GM21737 (cell line): ENCODE measurements around the gene MT4.
"Not testable (repeated sequence)": the region's sequence is repeated elsewhere in the genome, so short reads cannot be mapped to it uniquely, and the experiment has no call there.

Source experiments
- ATAC-seq: cut with Tn5 transposase; IDR thresholded peaks from one replicate; pipeline ENCODE4 v1.9.1; 2021; ENCODE audit warnings: mild to moderate bottlenecking, moderate library complexity; ENCODE audit not compliant: unreplicated experiment

The MT4 gene

GRCh38 chr16:56558024-56558747, 6.7 kb upstream of the MT4 start:
- no peak for ATAC-seq

GRCh38 chr16:56559109-56559508, 5.8 kb upstream of the MT4 start:
- no peak for ATAC-seq

- no peak for ATAC-seq
Observed at GRCh38 chr16:56560447-56560846, 4.4 kb upstream of the MT4 start.

- ATAC-seq, result no peak
Observed at GRCh38 chr16:56561126-56561525, 3.7 kb upstream of the MT4 start.

- ATAC-seq, result no peak
Observed at GRCh38 chr16:56569971-56570370, 5.1 kb downstream of the MT4 start.

GRCh38 chr16:56571525-56571924, 6.7 kb downstream of the MT4 start:
- ATAC-seq, result no peak

- ATAC-seq, result no peak
Observed at GRCh38 chr16:56574625-56575024, 9.8 kb downstream of the MT4 start.

GRCh38 chr16:56576585-56577299, 11.9 kb downstream of the MT4 start:
- peak; percentile 91 for ATAC-seq

GRCh38 chr16:56577300-56577625, 12.4 kb downstream of the MT4 start:
- no peak for ATAC-seq

- no peak for ATAC-seq
Observed at GRCh38 chr16:56580391-56581048, 15.6 kb downstream of the MT4 start.

- ATAC-seq, result not testable (repeated sequence)
Observed at GRCh38 chr16:56582911-56583310, 18.0 kb downstream of the MT4 start.

- no peak for ATAC-seq
Observed at GRCh38 chr16:56583351-56584168, 18.7 kb downstream of the MT4 start.

GRCh38 chr16:56584276-56584675, 19.4 kb downstream of the MT4 start:
- no peak for ATAC-seq

- no peak for ATAC-seq
Observed at GRCh38 chr16:56588781-56589140, 23.9 kb downstream of the MT4 start.

GRCh38 chr16:56589141-56590039, 24.5 kb downstream of the MT4 start, which contains the start of gene MT3:
TSS of gene MT3 (plus strand) at chr16:56589528. CDS start at chr16:56589591, 63 bp downstream.
- ATAC-seq, result no peak

GRCh38 chr16:56591377-56592060, 26.6 kb downstream of the MT4 start:
- no peak for ATAC-seq

GRCh38 chr16:56593573-56594291, 28.9 kb downstream of the MT4 start:
- ATAC-seq, result no peak

GRCh38 chr16:56594292-56594619, 29.4 kb downstream of the MT4 start:
- no peak for ATAC-seq

GRCh38 chr16:56600398-56600999, 35.6 kb downstream of the MT4 start:
- ATAC-seq, result no peak
